HepG2 (cell line): ENCODE data around the gene ATP13A3. TPM values are rescaled to one million over a fixed set of nuclear protein-coding genes. Genes with fewer than 3 reads are reported as not detected.

Experiments
- ATAC-seq: fragments of 200-7000 bp; cut with Tn5 transposase; 3 replicates; pipeline ENCODE4 v1.9.1; 2020; ENCODE audit warnings: mild to moderate bottlenecking, moderate library complexity
- BruUV-seq: library from RNA; stranded (reverse); fragments of 400-500 nt; replicated peaks from 2 replicates; lab custom pipeline; 2021; lab: Mats Ljungman, UMichigan
- CTCF ChIA-PET: fragments of 300-600 bp; formaldehyde crosslinking; extraction: SDS; loops from one replicate; lab custom pipeline; 2021; ENCODE audit warnings: low total read pairs, inconsistent platforms, low intra/inter-chr PET ratio; lab: Yijun Ruan, JAX
- POLR2A ChIA-PET: fragments of 350-600 bp; sonication (Branson Sonifier 250); formaldehyde crosslinking; loops from one replicate; lab custom pipeline; 2020; ENCODE audit warnings: antibody characterized with exemption, inconsistent platforms; lab: Yijun Ruan, JAX
- DNase-seq: peaks from one replicate; pipeline ENCODE4 v3.0.0-alpha.2; 2015; ENCODE audit warnings: low spot score
- FAIRE-seq: peaks from 3 replicates; lab custom pipeline; 2011; peaks lifted over from hg19 to GRCh38; lab: Jason Lieb, UNC
- H2AFZ ChIP-seq: one replicate; pipeline ENCODE4 v1.6.1; 2011; ENCODE audit warnings: low read length, inconsistent platforms
- H3K27ac ChIP-seq: fragments of 300-600 bp; 3 replicates; pipeline ENCODE4 v1.8.0; 2011; ENCODE audit warnings: mixed run types, mild to moderate bottlenecking, mixed read lengths, low read length, inconsistent platforms; ENCODE audit not compliant: insufficient read depth; ENCODE audit errors: extremely low read length
- H3K27me3 ChIP-seq, 2 experiments: fragments of 200-600 bp in 1 of 2; 2 replicates in 1 of 2; 3 replicates in 1 of 2; pipeline versions ENCODE4 v1.6.0 to v1.8.0; 2011; ENCODE audit warnings: low read length in 2 of 2, mild to moderate bottlenecking in 2 of 2, moderate library complexity in 2 of 2, inconsistent platforms in 1 of 2; ENCODE audit not compliant: insufficient read depth in 2 of 2, control insufficient read depth in 1 of 2
- H3K36me3 ChIP-seq, 2 experiments: fragments of 200-600 bp in 1 of 2; replicated peaks in 1 of 2; 2 replicates in 1 of 2; 3 replicates in 1 of 2; pipeline versions ENCODE4 v1.5.1 to v1.8.0; 2011; ENCODE audit warnings: low read length in 2 of 2, inconsistent platforms in 1 of 2; ENCODE audit not compliant: insufficient read depth in 2 of 2, control insufficient read depth in 1 of 2
- H3K4me1 ChIP-seq: 2 replicates; pipeline ENCODE4 v1.5.1; 2012; ENCODE audit warnings: low read length, inconsistent platforms; ENCODE audit not compliant: insufficient read depth
- H3K4me2 ChIP-seq: 2 replicates; pipeline ENCODE4 v1.6.0; 2011; ENCODE audit warnings: low read depth, low read length, inconsistent platforms
- H3K4me3 ChIP-seq, 3 experiments: fragments of 200-600 bp in 1 of 3; sonication (generic), shearing (Covaris generic) in 1 of 3; replicated peaks in 1 of 3; 2 replicates each; pipeline ENCODE4 v1.5.1; 2011 to 2016; ENCODE audit warnings: low read length in 3 of 3, inconsistent platforms in 2 of 3, low read depth in 2 of 3, mild to moderate bottlenecking in 2 of 3, control low read depth in 1 of 3, mixed read lengths in 1 of 3; ENCODE audit not compliant: insufficient read depth in 1 of 3
- H3K79me2 ChIP-seq: one replicate; pipeline ENCODE4 v1.6.1; 2011; ENCODE audit warnings: low read length, inconsistent platforms; ENCODE audit not compliant: insufficient read depth
- H3K9ac ChIP-seq: 2 replicates; pipeline ENCODE4 v1.6.0; 2011; ENCODE audit warnings: mild to moderate bottlenecking, low read depth, low read length, inconsistent platforms; ENCODE audit not compliant: insufficient read depth
- H3K9me3 ChIP-seq: 2 replicates; pipeline ENCODE4 v1.5.1; 2012; ENCODE audit warnings: mild to moderate bottlenecking, low read length
- H4K20me1 ChIP-seq: 2 replicates; pipeline ENCODE4 v1.6.0; 2011; ENCODE audit warnings: inconsistent platforms, mild to moderate bottlenecking, low read length, moderate library complexity; ENCODE audit not compliant: insufficient read depth
- ARID2 ChIP-seq: sonication (generic); formaldehyde crosslinking; IDR thresholded peaks from 2 replicates; pipeline ENCODE4 v1.8.1; 2022; ENCODE audit warnings: mild to moderate bottlenecking, missing genetic modification reagents, borderline replicate concordance
- JUNB ChIP-seq: sonication (generic); formaldehyde crosslinking; IDR thresholded peaks from 2 replicates; pipeline ENCODE4 v1.8.0; 2022; ENCODE audit warnings: missing genetic modification reagents, mild to moderate bottlenecking, borderline replicate concordance
- NFKB2 ChIP-seq: sonication (generic); formaldehyde crosslinking; IDR thresholded peaks from 2 replicates; pipeline ENCODE4 v1.4.0; 2020; ENCODE audit warnings: missing genetic modification reagents, borderline replicate concordance
- SATB2 ChIP-seq: sonication (generic); formaldehyde crosslinking; IDR thresholded peaks from 2 replicates; pipeline ENCODE4 v1.5.0; 2020; ENCODE audit warnings: missing genetic modification reagents
- SP140L ChIP-seq: sonication (generic); formaldehyde crosslinking; IDR thresholded peaks from 2 replicates; pipeline ENCODE4 v1.4.0; 2020; ENCODE audit warnings: missing genetic modification reagents, borderline replicate concordance
- XRCC5 ChIP-seq: fragments of 200-400 bp; formaldehyde crosslinking; optimal IDR thresholded peaks from 2 replicates; pipeline ENCODE3; 2017; ENCODE audit warnings: mild to moderate bottlenecking, low read length
- ZBED4 ChIP-seq: sonication (generic); formaldehyde crosslinking; IDR thresholded peaks from 2 replicates; pipeline ENCODE4 v1.4.0; 2020; ENCODE audit warnings: missing genetic modification reagents, borderline replicate concordance
- ZBTB7B ChIP-seq: sonication (generic); formaldehyde crosslinking; IDR thresholded peaks from 2 replicates; pipeline ENCODE4 v1.4.0; 2020; ENCODE audit warnings: missing genetic modification reagents
- ZNF224 ChIP-seq: sonication (generic); formaldehyde crosslinking; IDR thresholded peaks from 2 replicates; pipeline ENCODE4 v1.5.0; 2020; ENCODE audit warnings: mild to moderate bottlenecking, missing genetic modification reagents
- whole genome bisulfite sequencing: methylation state at CpG from one replicate; pipeline ENCODE4 v1.1.6; 2017; ENCODE audit warnings: low lambda C conversion rate; 5-methylcytosine and 5-hydroxymethylcytosine counted together
- in situ Hi-C: cut with HindIII; loops from 2 replicates; pipeline ENCODE4 v1.10.0; 2017; ENCODE audit warnings: low pct_unique_long_range_greater_than_20kb; ENCODE audit not compliant: extremely low pct_ligation_motif_present
- intact Hi-C: fragments of 100-400 bp; cut with micrococcal nuclease; formaldehyde crosslinking; loops from one replicate; pipeline ENCODE4 v1.10.0; 2022; ENCODE audit not compliant: unreplicated experiment
- polyA plus RNA-seq, 8 experiments: library from polyadenylated mRNA; depleted of rRNA in 3 of 8; stranded (reverse) in 7 of 8; unstranded in 1 of 8; fragments of >200 nt; fragmentation: Illumina TruSeq in 4 of 8; extraction: Trizol in 4 of 8; gene quantifications; 2 replicates each; pipeline versions ENCODE4 v1.2.1 to v1.2.3, GENCODE V29; 2011 to 2016; ENCODE audit warnings: low read depth in 4 of 8, missing spikeins in 1 of 8, mixed read lengths in 1 of 8; ENCODE audit not compliant: insufficient read depth in 1 of 8
- total RNA-seq, 5 experiments: library from RNA; depleted of rRNA; stranded (reverse); fragments of >200 nt; fragmentation: Illumina TruSeq; extraction: Trizol; gene quantifications; 2 replicates each; pipeline ENCODE4 v1.2.3, GENCODE V29; 2016; ENCODE audit warnings: low read depth in 1 of 5
- TF ChIP-seq, protein P1 (sequence below): sonication (generic); formaldehyde crosslinking; IDR thresholded peaks from 2 replicates; pipeline ENCODE4 v1.5.0; 2020; ENCODE audit warnings: missing genetic modification reagents

Gene ATP13A3
- total and polyA plus RNA-seq, 2 of the 13 experiments (the other 11 are each of a cell fraction or from before 2014, with no cell fraction given): 44.9 to 80.8 TPM

DNA sequence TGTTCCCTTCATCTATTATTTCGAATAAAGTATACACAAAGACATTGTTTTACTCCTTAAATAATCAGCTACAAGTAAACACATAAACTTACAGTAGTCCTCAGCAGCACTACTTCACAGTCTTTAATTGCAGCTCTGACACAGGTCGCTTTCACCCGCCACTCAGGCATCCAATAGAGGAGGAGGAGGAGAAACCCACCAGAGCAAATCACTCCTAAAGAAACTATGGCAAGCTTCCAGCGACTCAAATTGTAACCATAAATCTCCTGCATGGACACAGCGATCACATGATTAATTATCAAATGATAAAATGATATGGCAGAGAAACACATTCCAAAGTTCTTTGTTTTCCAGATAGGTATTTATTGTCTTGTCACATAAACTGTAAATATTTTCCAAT lies 26.2 kb downstream of the ATP13A3 start (continued):
- no peak for TF ChIP-seq XRCC5
- TF ChIP-seq NFKB2 (CRISPR knock-in tag): no peak
- TF ChIP-seq SATB2 (CRISPR knock-in tag): no peak
- TF ChIP-seq, all 625 proteins: peak for 0

GRCh38 chr3:194458131-194458530 lies 28.7 kb downstream of the ATP13A3 start:
- H3K27ac ChIP-seq: no peak overlapping the region
- H3K79me2 ChIP-seq: peaks cover 14% of the 10 kb centered on the region
- DNase-seq (no peak), FAIRE-seq (no peak), ATAC-seq (no peak)
- BruUV-seq: no TSS peak
- over 99% methylated on average over 5 of the region's 5 CpGs for WGBS
- no peaks in the 10 kb centered on the region for H3K27me3 ChIP-seq
- TF ChIP-seq JUNB (CRISPR knock-in tag) (no peak), ZBTB7B (CRISPR knock-in tag) (no peak), SP140L (no peak)
- CTCF ChIA-PET: no interaction called here
- H3K36me3 ChIP-seq: peaks cover 4 to 58% of the 10 kb centered on the region in 2 experiments; a peak in 3 of 5 replicates
- no peak overlapping the region for H2AFZ ChIP-seq
- no peaks in the 10 kb centered on the region for H3K9me3 ChIP-seq
- no peaks in the 10 kb centered on the region for H3K4me1 ChIP-seq
- POLR2A ChIA-PET: no interaction called here
- H3K4me3 ChIP-seq: no peak overlapping the region
- intact Hi-C loops: no loop called here
- peaks cover 12% of the 10 kb centered on the region; the same call in 1 of the 2 replicates for H4K20me1 ChIP-seq
- in situ Hi-C loops: no loop called here
- H3K4me2 ChIP-seq: no peak overlapping the region
- no peak overlapping the region for H3K9ac ChIP-seq

DNA sequence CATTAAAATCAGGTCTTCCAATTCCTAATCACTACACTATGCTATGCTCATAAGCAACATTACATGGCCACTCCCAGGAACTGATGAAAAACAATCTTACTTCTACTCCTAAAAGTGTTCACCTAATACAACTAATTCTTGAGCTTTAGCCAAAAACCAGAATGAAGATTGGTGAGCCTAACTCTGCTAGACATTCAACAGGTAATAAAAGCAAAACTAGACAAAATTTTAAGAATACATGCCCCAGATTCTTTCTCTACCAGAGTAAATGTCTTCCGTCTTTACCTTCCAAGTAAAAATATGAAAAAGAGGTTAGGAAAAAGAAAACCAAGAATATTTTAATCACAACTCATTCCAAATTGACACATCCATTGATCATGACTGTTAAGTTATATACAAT lies 31.3 kb downstream of the ATP13A3 start:
- H3K27ac ChIP-seq: no peak overlapping the region
- H3K36me3 ChIP-seq: peaks cover 7 to 67% of the 10 kb centered on the region in 2 experiments; a peak in 3 of 5 replicates
- H3K79me2 ChIP-seq: no peaks in the 10 kb centered on the region
- H3K27me3 ChIP-seq: no peaks in the 10 kb centered on the region
- H3K9ac ChIP-seq: no peak overlapping the region
- no peaks in the 10 kb centered on the region for H3K9me3 ChIP-seq
- in situ Hi-C loops (no loop called here), intact Hi-C loops (no loop called here)
- H3K4me1 ChIP-seq: no peaks in the 10 kb centered on the region
- WGBS: 100% methylated on average over 1 of the region's 1 CpG
- H2AFZ ChIP-seq: no peak overlapping the region
- DNase-seq (no peak), ATAC-seq (no peak), FAIRE-seq (no peak)
- no peak overlapping the region for H3K4me2 ChIP-seq
- BruUV-seq: no TSS peak
- no peak overlapping the region for H3K4me3 ChIP-seq
- H4K20me1 ChIP-seq: 0 out of 2 replicates have a peak, but pooled peaks cover 4% of the 10 kb centered on the region
- ChIA-PET POLR2A (no interaction called here), CTCF (no interaction called here)
- TF ChIP-seq, protein P1, sequence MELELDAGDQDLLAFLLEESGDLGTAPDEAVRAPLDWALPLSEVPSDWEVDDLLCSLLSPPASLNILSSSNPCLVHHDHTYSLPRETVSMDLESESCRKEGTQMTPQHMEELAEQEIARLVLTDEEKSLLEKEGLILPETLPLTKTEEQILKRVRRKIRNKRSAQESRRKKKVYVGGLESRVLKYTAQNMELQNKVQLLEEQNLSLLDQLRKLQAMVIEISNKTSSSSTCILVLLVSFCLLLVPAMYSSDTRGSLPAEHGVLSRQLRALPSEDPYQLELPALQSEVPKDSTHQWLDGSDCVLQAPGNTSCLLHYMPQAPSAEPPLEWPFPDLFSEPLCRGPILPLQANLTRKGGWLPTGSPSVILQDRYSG (CRISPR knock-in tag): no peak
- TF ChIP-seq ZBED4 (CRISPR knock-in tag) (no peak), ARID2 (CRISPR knock-in tag) (no peak), ZNF224 (CRISPR knock-in tag) (no peak)
